Stimulated activated CD4-positive, alpha-beta T cell treated with anti-CD3 and anti-CD28 coated beads, Interleukin-4, amount 100 ng/mL, for 48 hours (primary cell): Measurements from ENCODE around the gene RPTOR.
"Not testable (repeated sequence)": the region's sequence is repeated elsewhere in the genome, so short reads cannot be mapped to it uniquely, and the experiment has no call there.

ENCODE experiments used
- DNase-seq, 2 donors: peaks; one replicate each; pipeline ENCODE4 v3.0.0-alpha.2; 2020; ENCODE audit warnings: low read depth in 2 of 2

Gene RPTOR

DNA sequence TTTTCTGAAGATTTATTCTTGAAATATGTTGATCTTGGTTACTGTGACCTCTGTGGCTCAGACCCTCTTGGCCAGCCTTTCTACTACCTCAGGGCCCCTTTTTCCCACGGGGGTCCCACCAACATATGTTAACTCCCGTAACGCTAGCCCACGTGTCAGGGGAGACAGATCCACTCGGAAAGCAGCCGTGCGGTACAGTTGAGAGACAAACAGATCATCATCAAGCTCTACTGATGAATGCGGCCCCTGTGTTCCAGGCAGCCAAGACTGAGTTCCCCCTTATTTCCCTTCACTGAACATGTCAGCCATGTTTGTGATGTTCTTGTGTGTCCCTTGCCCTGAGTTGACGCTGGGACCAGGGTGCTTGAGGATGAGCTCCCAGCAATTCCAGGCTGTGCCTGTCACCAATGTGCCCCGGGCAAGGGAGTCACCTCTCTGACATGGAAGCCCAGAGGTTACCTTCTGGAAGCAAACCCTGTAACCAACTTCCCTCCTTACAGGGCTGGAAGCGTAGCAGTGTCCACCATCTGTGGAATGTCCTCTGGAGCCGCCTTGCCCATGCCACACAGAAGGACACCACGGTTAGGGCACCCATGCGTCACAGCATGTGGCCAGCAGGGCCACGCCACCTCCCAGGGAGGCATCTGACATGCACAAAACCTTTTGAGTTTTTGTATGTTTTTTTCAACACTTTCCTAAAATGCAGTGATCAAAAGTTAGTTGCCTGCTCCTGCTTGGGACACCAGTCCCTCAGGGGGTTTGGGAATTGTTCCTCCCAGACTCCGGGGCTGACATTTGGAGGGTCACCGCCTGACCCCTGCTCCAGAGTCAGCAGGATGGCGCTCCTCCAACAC is 253.3 kb downstream of the RPTOR start:
- no peak for DNase-seq

DNA sequence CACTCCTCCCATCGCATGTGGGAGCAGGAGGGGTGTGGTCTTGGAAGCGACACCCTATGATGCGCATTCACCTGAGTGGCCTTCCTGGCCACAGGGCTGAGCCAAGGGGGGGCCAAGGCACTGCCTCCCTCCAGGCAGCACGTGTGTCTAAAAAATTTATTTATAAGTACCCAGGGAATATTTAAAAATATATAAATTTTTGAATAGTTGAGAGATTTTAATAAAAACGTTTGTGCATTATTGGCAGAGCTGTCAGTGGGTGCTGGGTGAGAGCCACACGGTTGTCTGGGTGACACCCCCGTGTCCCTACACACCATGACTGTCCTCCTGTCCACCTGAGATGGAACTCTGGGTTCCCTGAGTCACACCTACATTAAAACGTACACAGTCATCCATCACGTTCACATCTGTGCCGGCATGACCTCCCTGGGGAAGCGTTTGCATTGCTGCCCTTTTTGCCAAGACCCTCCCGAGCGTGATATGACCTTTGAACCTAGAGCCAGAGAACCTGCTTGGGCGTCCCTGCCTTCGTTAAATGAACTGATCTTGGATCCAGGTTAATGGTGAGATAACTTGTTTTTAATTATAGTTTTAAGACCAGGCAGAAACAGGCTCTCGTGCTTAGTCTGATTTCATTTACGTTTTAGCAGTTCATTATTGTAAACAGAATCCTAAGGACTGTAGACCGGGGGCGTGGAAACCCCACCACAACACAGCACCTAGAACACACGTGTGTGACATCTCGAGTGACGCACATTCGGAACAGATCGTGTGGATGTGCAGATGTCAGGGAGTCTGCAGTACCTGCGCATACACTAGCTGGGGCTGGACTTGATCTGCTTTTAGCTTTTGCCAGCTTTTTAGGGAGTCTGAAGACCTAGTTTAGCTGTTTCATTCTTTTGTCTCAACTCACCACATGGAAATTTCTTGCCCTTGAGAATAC is 254.2 kb downstream of the RPTOR start:
- DNase-seq, result no peak

DNA sequence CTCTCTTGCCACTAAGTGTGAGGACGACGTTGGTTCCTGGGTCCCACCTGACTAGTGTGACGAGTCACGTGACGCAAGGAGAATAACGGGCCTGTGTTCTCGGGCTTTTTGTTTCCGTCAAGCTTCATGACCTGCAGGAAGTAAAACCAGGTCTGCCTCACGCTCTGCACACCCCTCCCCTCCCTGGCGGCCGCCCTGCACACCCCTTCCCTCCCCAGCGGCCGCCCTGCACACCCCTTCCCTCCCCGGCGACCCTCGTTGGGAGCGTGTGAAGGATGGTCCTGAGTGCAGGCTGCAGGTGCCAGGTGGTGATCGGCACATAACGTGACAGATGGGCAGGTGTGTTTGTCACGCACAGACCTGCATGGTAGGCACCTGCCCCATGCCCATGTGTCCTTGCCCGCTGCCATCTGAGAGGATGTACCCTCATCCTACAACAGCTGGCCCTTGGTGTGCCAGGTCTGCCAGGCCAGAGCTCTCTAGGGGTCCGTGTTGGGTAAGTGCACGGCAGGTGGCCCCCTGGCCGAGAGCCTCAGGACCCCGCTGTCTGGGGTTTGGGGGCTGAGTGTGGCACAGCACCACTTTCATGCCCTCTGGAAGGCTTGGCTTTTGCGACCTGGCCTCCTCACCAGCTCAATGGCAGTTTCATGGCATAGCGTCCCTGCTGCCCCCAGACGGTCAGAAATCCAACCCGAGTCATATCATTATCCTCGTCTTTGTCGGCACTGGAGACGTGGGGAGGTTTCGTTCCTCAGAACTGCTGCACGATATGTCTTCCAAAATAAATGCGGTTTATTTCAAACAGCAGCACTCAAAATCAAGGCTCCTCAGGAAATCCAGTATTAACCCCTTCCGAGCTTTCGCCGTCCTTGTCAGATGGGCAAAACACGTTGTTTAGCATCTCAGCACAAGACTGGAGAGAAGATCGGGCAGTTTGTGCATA is 255.2 kb downstream of the RPTOR start:
- no peak for DNase-seq

DNA sequence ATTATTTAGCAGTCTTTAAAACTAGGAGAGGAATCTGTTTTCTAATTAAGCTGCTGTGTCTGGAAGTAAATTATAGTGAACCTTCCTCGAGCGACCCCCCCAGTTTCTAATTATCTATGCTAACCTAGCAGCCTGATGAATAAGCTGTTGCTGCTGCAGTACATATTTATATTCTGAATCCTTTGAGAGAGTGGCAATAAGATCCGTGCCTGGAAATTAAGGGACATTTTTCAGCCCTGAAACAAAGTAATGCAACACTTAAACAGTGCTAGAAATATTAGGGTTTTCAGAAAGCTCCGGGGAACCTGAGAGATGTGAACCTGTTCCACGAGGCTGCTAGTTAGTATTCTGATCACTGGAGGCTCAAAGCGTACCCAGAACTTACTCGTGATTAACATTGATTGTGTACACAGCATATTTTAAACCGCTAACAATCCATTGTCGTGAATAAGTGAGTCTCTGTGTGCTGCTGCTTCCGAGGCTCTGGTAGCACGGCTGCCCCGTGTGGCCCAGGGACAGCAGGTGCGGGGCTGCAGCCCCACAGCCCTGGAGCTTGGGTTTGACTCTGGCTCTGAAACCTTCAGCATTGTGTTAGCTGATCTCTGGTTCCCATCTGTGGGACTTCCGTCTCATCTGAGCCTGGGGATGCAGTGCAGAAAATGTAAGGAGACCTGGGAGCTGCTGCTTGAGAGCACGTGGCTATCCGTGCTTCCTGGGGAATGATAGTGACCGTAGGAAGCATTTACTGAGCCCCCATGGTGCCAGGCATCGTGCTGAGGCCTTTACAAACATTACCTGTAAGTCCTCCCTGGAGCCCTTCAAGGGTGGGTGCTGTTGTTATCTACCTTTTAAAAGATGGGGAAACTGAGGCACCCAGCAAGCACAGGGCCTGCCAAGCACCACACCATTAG is 256.1 kb downstream of the RPTOR start:
- no peak for DNase-seq

DNA sequence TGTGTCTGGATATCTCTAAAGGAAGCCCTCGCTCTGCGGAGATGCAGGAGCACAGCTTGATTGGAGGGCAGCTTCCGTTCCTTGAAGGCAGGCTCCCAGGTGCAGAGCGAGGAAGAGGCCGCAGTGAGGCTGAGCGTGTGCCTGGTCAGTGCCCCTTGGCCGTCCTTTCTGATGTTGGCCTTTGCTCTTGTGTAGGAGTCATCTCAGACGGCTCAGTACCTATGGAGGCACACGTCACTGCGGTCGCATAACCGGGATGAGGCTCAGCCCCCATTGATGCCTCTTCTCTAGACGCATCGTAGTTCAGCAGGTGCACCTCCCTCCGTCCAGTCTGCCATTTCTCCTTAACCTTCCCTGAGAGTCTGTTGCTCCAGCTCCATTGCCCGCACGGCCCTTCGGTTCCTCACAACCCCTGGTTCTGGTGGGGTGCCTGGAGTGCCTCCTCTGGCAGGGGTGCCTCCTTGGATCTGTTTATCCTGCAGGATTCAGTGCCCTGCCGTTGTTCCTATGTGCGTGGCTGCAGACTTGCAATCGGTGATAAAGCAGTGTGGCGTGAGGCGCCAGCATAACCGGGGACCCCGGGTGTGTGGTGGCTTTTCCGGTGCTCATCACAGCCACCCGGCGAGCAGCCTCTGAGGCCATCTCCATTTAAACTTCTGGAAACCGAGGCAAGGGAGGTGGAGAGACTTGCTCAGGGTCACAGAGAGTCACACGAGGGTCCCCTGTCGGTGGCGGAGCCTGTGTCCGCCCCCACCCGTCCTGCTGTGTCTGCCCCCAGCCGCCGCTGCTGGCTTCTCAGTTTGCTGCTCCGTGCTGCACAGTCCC is 258.2 kb downstream of the RPTOR start:
- no peak for DNase-seq

DNA sequence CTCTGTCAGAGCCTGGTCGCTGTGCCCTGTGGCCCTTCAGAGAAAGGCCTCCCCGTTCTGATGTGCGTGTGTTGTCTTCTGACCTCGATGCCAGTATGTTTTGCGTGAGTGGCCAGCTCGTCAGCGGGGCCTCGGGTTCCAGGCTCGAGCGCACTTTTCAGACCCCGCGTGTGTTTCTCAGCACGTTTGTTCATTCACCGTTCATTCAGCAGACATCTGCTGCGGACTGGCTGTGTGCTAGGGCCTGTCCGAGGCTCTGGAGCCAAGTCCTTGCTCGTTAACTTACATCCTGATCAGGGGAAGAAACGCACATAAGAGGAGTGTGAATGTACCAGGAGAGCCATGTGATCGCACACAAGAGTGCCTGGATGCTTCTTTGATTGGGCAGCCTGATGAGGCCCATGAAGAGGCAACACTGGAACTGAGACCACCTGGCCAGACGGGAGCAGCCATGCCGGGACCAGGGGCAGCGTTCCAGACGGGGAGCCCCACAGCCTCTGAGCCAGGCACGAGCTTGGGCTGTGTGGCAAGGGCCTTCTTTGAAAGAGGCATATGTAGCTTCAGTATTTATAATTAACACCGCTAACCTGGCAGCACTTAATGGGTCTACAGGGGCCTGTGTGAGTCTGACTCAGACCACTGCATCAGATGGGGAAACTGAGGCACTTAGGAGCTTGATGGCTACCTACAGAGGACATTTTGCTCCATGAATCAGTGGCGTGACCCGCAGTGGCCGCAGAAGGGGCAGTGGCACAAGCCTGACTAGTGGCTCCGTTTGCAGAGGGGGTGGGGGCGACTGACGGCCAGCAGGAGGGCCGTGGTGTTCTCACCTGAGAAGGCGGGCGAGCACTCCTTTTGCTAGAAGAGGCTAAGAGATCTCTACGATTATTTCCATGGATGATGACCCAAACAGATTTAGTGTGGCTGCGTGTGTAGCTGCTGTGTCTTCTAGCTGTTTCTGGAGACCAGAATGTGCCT is 259.1 kb downstream of the RPTOR start:
- DNase-seq, result no peak

DNA sequence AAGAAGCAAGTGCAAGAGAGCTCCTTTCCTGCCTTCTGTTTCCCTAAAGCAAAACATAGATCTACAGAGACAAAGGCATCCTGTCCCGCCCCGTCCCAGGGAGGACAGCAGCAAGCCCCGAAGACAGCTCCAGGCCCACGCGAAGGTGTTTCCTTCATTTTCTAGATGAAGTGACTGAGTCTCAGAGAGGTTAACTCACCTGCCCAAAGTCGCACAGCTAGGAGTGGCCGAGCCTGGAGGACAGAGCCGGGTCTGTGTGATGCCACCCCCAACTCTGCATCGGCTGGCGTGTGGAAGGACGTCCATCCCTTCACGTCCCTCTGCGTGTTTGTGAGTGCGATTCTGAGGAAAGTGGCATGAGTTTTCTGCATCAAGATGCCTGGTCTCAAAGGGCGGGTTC is 259.8 kb downstream of the RPTOR start:
- DNase-seq, result no peak

DNA sequence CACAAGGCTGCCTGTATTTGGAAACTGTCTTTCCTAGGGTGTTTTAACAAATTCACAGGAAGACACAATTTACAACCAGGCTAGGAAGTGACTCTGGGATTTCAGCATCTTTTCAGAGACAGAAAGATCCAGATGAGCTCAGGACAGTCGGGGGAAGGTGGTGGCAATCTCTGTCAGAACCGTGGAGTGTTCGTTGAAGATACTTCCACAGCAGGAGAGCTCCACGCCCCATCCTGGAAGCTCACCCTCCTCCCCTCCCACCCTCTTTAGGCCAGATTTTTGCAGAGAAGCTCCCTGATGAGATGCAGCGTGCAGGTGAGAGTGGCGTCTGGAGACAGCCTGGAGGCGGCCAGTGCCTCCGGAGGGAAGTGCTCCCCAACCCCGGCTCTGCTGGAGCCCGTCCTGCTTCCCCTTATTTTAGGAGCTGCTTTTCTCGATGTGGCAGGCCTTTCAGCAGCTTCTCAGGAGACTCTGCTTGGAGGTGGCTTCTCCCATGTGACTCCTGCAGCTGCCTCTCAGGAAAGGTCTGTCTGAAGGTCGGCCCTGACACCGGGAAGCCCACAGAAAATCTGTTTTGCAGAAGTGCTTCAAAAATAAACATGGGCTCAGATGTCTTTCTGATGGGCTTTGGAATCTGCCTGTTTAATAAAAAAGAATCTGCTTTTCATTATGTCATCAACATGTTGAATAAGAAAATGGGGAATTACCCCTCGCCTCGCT is 260.6 kb downstream of the RPTOR start:
- no peak for DNase-seq

DNA sequence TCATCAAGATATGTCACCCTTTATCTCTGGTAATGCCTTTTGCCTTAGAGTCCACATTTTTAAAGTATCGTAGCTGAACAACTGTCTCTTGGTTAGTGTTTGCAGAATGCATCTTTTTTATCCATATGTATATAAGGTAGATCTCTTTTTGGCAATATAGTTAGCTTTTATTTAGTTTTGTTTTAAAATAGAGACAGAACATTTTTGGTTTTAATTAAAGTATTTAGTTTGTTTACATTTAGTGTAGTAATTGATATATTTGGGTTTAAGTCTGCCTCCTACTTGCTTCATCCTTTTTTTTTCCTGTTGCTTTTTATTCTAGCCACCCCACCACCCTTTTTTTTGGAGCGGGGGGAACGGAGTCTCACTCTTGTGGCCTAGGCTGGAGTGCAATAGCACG is 262.4 kb downstream of the RPTOR start:
- DNase-seq, result no peak

DNA sequence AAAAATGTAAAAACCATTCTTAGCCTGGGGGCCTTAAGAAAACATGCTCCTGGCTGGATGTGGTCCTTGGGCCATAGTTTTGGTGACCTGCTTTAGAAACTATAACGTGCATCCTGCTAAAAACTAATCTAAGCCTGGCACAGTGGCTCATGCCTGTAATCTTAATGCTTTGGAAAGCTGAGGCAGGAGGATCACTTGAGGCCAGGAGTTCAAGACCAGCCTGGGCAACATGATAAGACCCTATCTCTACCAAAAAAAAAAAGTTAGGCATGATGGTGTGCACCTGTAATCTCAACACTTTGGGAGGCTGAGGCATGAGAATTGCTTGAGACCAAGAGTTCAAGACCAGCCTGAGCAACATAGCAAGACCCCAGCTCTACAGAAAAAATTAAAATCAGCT is 263.2 kb downstream of the RPTOR start:
- no peak for DNase-seq

DNA sequence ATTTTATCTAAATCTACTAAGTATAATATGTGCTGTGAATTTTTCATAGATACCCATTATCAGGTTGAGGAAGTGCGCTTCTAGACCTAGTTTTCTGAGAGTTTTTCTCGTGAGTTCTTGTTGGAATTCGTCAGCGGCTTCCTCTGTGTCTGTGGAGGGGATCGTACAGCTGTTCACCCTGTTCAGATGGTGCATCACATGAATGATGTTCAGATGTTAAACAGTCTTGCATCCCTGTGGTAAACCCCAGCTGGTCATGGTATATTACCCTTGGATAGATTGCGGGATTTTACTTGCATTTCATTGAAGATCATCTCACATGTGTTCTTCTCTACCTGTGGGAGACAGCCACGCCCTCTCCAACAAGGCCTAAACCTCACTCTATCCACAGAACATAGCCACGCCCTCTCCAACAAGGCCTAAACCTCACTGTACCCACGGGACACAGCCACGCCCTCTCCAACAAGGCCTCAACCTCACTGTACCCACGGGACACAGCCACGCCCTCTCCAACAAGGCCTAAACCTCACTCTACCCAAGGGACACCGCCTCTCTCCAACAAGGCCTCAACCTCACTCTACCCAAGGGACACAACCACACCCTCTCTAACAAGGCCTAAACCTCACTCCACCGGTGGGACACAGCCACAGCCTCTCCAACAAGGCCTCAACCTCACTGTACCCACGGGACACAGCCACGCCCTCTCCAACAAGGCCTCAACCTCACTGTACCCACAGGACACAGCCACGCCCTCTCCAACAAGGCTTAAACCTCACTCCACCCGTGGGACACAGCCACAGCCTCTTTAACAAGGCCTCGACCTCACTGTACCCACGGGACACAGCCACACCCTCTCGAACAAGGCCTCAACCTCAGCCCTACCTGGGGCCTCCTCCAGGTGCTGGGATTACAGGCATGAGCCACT is 266.8 kb downstream of the RPTOR start:
- no peak for DNase-seq

DNA sequence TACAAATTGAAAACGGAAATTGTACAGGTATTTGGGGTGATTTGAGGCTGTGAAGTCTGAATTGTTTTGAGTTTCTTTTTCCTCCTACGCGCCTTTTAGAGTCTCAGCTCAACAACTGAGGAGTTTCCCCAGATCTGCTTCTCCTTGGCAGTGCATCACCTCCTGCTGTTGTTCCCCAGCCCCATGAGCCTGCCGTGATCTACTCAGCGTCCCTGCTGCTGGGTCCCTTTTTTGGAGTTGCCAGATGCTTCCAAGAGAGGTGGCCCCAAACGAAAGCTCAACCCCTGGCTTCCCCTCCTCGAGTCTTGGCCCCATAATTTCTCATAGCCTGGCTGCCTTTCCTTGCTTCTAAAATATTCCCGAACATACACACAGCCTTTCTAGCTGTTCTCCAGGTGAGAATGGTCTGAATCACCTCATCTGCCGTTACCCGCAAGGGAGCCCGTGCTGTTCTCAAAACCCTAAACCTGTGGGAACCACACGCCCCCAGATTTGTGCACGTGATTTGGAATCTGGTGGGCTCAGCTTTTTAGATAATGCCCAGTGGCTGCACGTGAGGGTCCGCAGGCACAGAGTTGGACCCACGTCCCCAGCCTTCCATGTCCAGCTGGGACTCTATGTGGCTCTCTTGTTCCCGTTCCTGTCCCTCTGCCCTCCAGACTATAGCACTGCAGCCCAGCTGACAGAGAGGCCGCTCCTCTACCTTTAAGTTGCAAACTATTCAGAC is 267.9 kb downstream of the RPTOR start:
- DNase-seq, result no peak

DNA sequence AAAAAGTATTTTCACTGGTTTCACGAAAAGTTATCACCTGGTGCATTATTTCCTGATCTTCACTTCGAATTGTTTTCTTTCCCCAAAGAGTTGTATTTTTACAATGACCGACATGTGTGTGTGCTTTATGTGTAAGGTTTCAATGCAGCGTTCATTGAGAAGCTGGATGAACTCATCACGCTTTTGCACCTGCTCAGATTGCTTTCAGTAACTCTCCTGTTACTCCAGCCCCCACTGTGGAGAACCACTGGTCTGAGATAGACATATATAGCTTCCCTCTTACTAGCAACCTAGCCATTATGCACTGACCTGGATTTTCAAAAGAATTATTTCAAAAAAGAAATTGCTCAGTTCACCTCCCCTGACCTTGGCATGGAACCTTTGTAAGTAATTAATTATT is 268.7 kb downstream of the RPTOR start:
- DNase-seq, result no peak

DNA sequence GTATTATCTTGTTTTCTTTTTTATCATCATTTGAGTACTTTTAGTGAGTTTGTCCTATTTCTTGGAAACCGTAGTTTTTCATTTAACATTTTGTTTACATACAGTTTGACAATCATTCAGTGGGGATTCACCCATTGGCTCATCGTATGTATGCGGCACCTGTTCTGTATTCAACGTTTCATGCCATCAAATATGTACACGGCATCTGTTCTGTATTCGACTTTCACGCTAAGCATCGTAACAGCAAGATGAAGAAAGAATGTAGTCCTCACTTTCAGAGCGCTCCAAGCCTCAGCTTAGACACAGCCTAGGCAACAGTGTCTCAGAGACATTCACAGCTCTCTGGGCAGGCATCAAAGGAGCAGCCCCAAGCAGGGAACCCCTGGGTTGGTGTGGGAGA is 269.9 kb downstream of the RPTOR start:
- no peak for DNase-seq

DNA sequence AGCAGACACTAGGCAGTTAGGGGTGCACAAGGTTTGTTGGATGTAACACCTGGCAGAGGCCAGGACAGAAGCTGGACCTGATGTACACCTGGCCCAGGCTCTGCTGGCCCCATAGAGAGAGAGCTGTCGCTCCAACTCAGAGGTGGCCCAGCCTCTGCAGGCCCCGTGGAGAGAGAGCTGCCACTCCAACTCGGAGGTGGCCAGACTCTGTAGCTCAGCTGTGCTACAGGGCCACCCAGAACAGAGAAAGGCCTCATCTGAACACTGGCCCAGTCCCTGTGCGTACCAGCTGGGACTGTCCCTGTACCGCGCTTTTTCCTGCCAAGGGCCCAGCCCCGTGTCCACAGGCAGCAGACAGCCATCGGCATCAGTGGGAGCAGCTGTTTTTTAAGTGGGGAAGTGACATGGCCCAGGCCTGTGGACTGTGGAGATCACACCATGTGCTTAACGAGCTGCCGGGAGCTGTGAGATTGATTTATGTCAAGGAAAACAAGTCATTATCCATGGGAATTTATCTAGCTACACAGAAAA is 270.6 kb downstream of the RPTOR start:
- no peak for DNase-seq

DNA sequence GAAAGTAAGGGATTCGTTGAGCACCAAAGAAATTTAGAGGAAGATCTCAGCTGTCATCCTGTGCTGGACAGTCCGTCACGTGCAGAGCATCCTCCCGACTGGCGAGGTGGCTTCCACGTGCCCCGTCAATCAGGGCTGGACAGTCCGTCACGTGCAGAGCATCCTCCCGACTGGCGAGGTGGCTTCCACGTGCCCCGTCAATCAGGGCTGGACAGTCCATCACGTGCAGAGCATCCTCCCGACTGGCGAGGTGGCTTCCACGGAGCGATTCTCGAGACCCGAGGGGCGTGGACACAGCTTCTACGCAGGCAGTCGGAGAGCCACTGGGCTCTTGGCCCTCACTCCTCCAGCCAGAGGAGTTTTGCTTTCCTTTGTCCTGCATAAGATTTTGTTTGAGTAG is 271.1 kb downstream of the RPTOR start:
- not testable (repeated sequence) for DNase-seq
